Measurements from ENCODE around the gene SMPD2.
"Not testable (repeated sequence)": the region's sequence is repeated elsewhere in the genome, so short reads cannot be mapped to it uniquely, and the experiment has no call there.

Gene SMPD2

GRCh38 chr6:109460161-109460829 is 19.8 kb downstream of the SMPD2 start:
- 96% methylated on average over 1 of the region's 3 CpGs for whole genome bisulfite sequencing
- Histone ChIP-seq H3K4ac (ENCODE audit: low read depth in 1 of 2, low read length in 2 of 2) (no peak overlapping the region), H2AK5ac (ENCODE audit: low read length, severe bottlenecking) (no peak overlapping the region), H2BK15ac (ENCODE audit: low read depth, poor library complexity, severe bottlenecking) (no peak overlapping the region), H3K14ac (ENCODE audit: low read length in 2 of 2) (no peak overlapping the region), H2BK5ac (ENCODE audit: low read depth, low read length, poor library complexity, severe bottlenecking) (no peak overlapping the region), H4K91ac (ENCODE audit: low read length) (no peak overlapping the region), H2BK12ac (ENCODE audit: low read length in 2 of 2) (no peak overlapping the region), H3K4me1 (ENCODE audit: control insufficient read depth, insufficient read depth, low read depth, low read length) (peaks cover 9% of the 10 kb centered on the region), H3K36me3 (ENCODE audit: control insufficient read depth in 1 of 2, insufficient read depth in 2 of 2, low read depth in 1 of 2, low read length in 2 of 2) (peaks cover 5 to 44% of the 10 kb centered on the region in 2 experiments), H3K27me3 (ENCODE audit: control insufficient read depth in 1 of 2, insufficient read depth in 1 of 2, low read length in 2 of 2) (no peaks in the 10 kb centered on the region), H3K9ac (ENCODE audit: low read length) (no peak overlapping the region), H3K27ac (ENCODE audit: low read length, poor library complexity, severe bottlenecking) (no peak overlapping the region), H3K4me3 (ENCODE audit: insufficient read depth in 1 of 2, low read depth in 1 of 2, low read length in 2 of 2) (no peak overlapping the region), H3K18ac (ENCODE audit: low read depth in 1 of 2, low read length in 2 of 2) (no peak overlapping the region), H3K23ac (ENCODE audit: low read length in 2 of 2) (no peak overlapping the region), H3K4me2 (ENCODE audit: low read length, poor library complexity, severe bottlenecking) (no peak overlapping the region), H2BK120ac (ENCODE audit: low read depth, low read length) (no peak overlapping the region), H3K9me3 (ENCODE audit: control insufficient read depth, low read length) (no peaks in the 10 kb centered on the region), H4K8ac (ENCODE audit: low read length) (no peak overlapping the region), H3K79me1 (replicated peaks; ENCODE audit: low read length, poor library complexity, severe bottlenecking) (peaks cover 11% of the 10 kb centered on the region), H2AFZ (ENCODE audit: low read depth, low read length) (no peak overlapping the region)
- peak; percentile 17 for DNase-seq

- not testable (repeated sequence) for H2BK120ac ChIP-seq (ENCODE audit: low read depth, low read length); H3K23ac ChIP-seq (ENCODE audit: low read length in 2 of 2); H3K9ac ChIP-seq (ENCODE audit: low read length); H3K4me2 ChIP-seq (ENCODE audit: low read length, poor library complexity, severe bottlenecking); H3K14ac ChIP-seq (ENCODE audit: low read length in 2 of 2); H3K18ac ChIP-seq (ENCODE audit: low read depth in 1 of 2, low read length in 2 of 2); H2BK12ac ChIP-seq (ENCODE audit: low read length in 2 of 2); DNase-seq; H3K9me3 ChIP-seq (ENCODE audit: control insufficient read depth, low read length); H3K4ac ChIP-seq (ENCODE audit: low read depth in 1 of 2, low read length in 2 of 2); H3K4me3 ChIP-seq (ENCODE audit: insufficient read depth in 1 of 2, low read depth in 1 of 2, low read length in 2 of 2); H4K8ac ChIP-seq (ENCODE audit: low read length); H3K27ac ChIP-seq (ENCODE audit: low read length, poor library complexity, severe bottlenecking); H2BK15ac ChIP-seq (ENCODE audit: low read depth, poor library complexity, severe bottlenecking); H4K91ac ChIP-seq (ENCODE audit: low read length); H2BK5ac ChIP-seq (ENCODE audit: low read depth, low read length, poor library complexity, severe bottlenecking); H2AK5ac ChIP-seq (ENCODE audit: low read length, severe bottlenecking); H3K27me3 ChIP-seq (ENCODE audit: control insufficient read depth in 1 of 2, insufficient read depth in 1 of 2, low read length in 2 of 2); H2AFZ ChIP-seq (ENCODE audit: low read depth, low read length); H3K4me1 ChIP-seq (ENCODE audit: control insufficient read depth, insufficient read depth, low read depth, low read length)
- H3K79me1 ChIP-seq (replicated peaks; ENCODE audit: low read length, poor library complexity, severe bottlenecking): peaks cover 12% of the 10 kb centered on the region
- no CpG with 5 or more reads among the region's 1 CpG for WGBS
- H3K36me3 ChIP-seq (ENCODE audit: control insufficient read depth in 1 of 2, insufficient read depth in 2 of 2, low read depth in 1 of 2, low read length in 2 of 2): peaks cover 12 to 53% of the 10 kb centered on the region in 2 experiments
These were observed 20.7 kb downstream of the SMPD2 start for GRCh38 chr6:109461205-109461604.

GRCh38 chr6:109461733-109462526 is 21.4 kb downstream of the SMPD2 start:
- no peak for DNase-seq
- Histone ChIP-seq H3K14ac (ENCODE audit: low read length in 2 of 2) (no peak overlapping the region), H2BK5ac (ENCODE audit: low read depth, low read length, poor library complexity, severe bottlenecking) (no peak overlapping the region), H3K4ac (ENCODE audit: low read depth in 1 of 2, low read length in 2 of 2) (no peak overlapping the region), H3K79me1 (replicated peaks; ENCODE audit: low read length, poor library complexity, severe bottlenecking) (peaks cover 13% of the 10 kb centered on the region), H4K8ac (ENCODE audit: low read length) (no peak overlapping the region), H2AK5ac (ENCODE audit: low read length, severe bottlenecking) (no peak overlapping the region), H3K27me3 (ENCODE audit: control insufficient read depth in 1 of 2, insufficient read depth in 1 of 2, low read length in 2 of 2) (no peaks in the 10 kb centered on the region), H3K4me2 (ENCODE audit: low read length, poor library complexity, severe bottlenecking) (no peak overlapping the region), H3K9ac (ENCODE audit: low read length) (no peak overlapping the region), H2BK12ac (ENCODE audit: low read length in 2 of 2) (no peak overlapping the region), H2BK15ac (ENCODE audit: low read depth, poor library complexity, severe bottlenecking) (no peak overlapping the region), H3K36me3 (ENCODE audit: control insufficient read depth in 1 of 2, insufficient read depth in 2 of 2, low read depth in 1 of 2, low read length in 2 of 2) (peaks cover 13 to 60% of the 10 kb centered on the region in 2 experiments), H3K9me3 (ENCODE audit: control insufficient read depth, low read length) (no peaks in the 10 kb centered on the region), H4K91ac (ENCODE audit: low read length) (no peak overlapping the region), H3K4me1 (ENCODE audit: control insufficient read depth, insufficient read depth, low read depth, low read length) (no peaks in the 10 kb centered on the region), H3K4me3 (ENCODE audit: insufficient read depth in 1 of 2, low read depth in 1 of 2, low read length in 2 of 2) (no peak overlapping the region), H2BK120ac (ENCODE audit: low read depth, low read length) (no peak overlapping the region), H3K27ac (ENCODE audit: low read length, poor library complexity, severe bottlenecking) (no peak overlapping the region), H3K23ac (ENCODE audit: low read length in 2 of 2) (no peak overlapping the region), H3K18ac (ENCODE audit: low read depth in 1 of 2, low read length in 2 of 2) (no peak overlapping the region), H2AFZ (ENCODE audit: low read depth, low read length) (no peak overlapping the region)
- no CpG with 5 or more reads among the region's 1 CpG for WGBS

GRCh38 chr6:109465772-109466171 is 25.2 kb downstream of the SMPD2 start:
- no peak for DNase-seq
- H2BK15ac ChIP-seq (ENCODE audit: low read depth, poor library complexity, severe bottlenecking): no peak overlapping the region
- H3K79me1 ChIP-seq (replicated peaks; ENCODE audit: low read length, poor library complexity, severe bottlenecking): peaks cover 33% of the 10 kb centered on the region
- H2AK5ac ChIP-seq (ENCODE audit: low read length, severe bottlenecking): no peak overlapping the region
- no peak overlapping the region for H3K9ac ChIP-seq (ENCODE audit: low read length)
- H3K4me3 ChIP-seq (ENCODE audit: insufficient read depth in 1 of 2, low read depth in 1 of 2, low read length in 2 of 2): no peak overlapping the region
- H3K27me3 ChIP-seq (ENCODE audit: control insufficient read depth in 1 of 2, insufficient read depth in 1 of 2, low read length in 2 of 2): no peaks in the 10 kb centered on the region
- no peak overlapping the region for H2BK120ac ChIP-seq (ENCODE audit: low read depth, low read length)
- no peak overlapping the region for H3K4ac ChIP-seq (ENCODE audit: low read depth in 1 of 2, low read length in 2 of 2)
- H4K8ac ChIP-seq (ENCODE audit: low read length): no peak overlapping the region
- no peak overlapping the region for H3K27ac ChIP-seq (ENCODE audit: low read length, poor library complexity, severe bottlenecking)
- no peaks in the 10 kb centered on the region for H3K4me1 ChIP-seq (ENCODE audit: control insufficient read depth, insufficient read depth, low read depth, low read length)
- H2BK12ac ChIP-seq (ENCODE audit: low read length in 2 of 2): no peak overlapping the region
- no peak overlapping the region for H2BK5ac ChIP-seq (ENCODE audit: low read depth, low read length, poor library complexity, severe bottlenecking)
- H3K36me3 ChIP-seq (ENCODE audit: control insufficient read depth in 1 of 2, insufficient read depth in 2 of 2, low read depth in 1 of 2, low read length in 2 of 2): peaks cover 30 to 96% of the 10 kb centered on the region in 2 experiments
- no peak overlapping the region for H2AFZ ChIP-seq (ENCODE audit: low read depth, low read length)
- H3K14ac ChIP-seq (ENCODE audit: low read length in 2 of 2): no peak overlapping the region
- H3K18ac ChIP-seq (ENCODE audit: low read depth in 1 of 2, low read length in 2 of 2): no peak overlapping the region
- no peak overlapping the region for H3K23ac ChIP-seq (ENCODE audit: low read length in 2 of 2)
- no peaks in the 10 kb centered on the region for H3K9me3 ChIP-seq (ENCODE audit: control insufficient read depth, low read length)
- H3K4me2 ChIP-seq (ENCODE audit: low read length, poor library complexity, severe bottlenecking): no peak overlapping the region
- WGBS: 96% methylated on average over 7 of the region's 7 CpGs
- no peak overlapping the region for H4K91ac ChIP-seq (ENCODE audit: low read length)

All from mesenchymal stem cell (in vitro differentiated cells and primary cell).